Measurements from ENCODE around the gene DDX17. TPM values are rescaled to one million over a fixed set of nuclear protein-coding genes. Genes with fewer than 3 reads are reported as not detected.

Gene DDX17
- total RNA-seq, 2 donors from 2014 or later = 403 to 467 TPM

GRCh38 chr22:38497869-38498268, 8.2 kb downstream of the DDX17 start:
- no peak for ATAC-seq
- Histone ChIP-seq H3K36me3 (replicated peaks in 1 of 2; ENCODE audit: insufficient read depth in 1 of 2, low read depth in 2 of 2) (peaks cover 40 to 56% of the 10 kb centered on the region in 2 donors), H3K4me3 (no peak overlapping the region), H3K4me1 (peaks cover 32% of the 10 kb centered on the region), H3K9me3 (no peaks in the 10 kb centered on the region), H3K27me3 (no peaks in the 10 kb centered on the region), H3K27ac (no peak overlapping the region)
- no peak for TF ChIP-seq POLR2A (IDR thresholded peaks at IDR 0.05)
- TF ChIP-seq CTCF (IDR thresholded peaks at IDR 0.05) = no peak
- 89 to 90% methylated on average over 3 of the region's 3 CpGs for WGBS, 2 donors
- DNase-seq = no peak
- intact Hi-C loops (cut with DNase I) = no loop called here

GRCh38 chr22:38494939-38495338, 11.2 kb downstream of the DDX17 start:
- H3K9me3 ChIP-seq = no peaks in the 10 kb centered on the region
- DNase-seq (no peak), ATAC-seq (no peak)
- no peak overlapping the region for H3K4me3 ChIP-seq
- TF ChIP-seq CTCF (IDR thresholded peaks at IDR 0.05) = no peak
- no peak for TF ChIP-seq POLR2A (IDR thresholded peaks at IDR 0.05)
- H3K27me3 ChIP-seq = no peaks in the 10 kb centered on the region
- no peak overlapping the region for H3K27ac ChIP-seq
- WGBS, 2 donors = 82 to 91% methylated on average over 12 of the region's 12 CpGs
- intact Hi-C loops (cut with DNase I) = no loop called here
- H3K4me1 ChIP-seq = peaks cover 24% of the 10 kb centered on the region
- peaks cover 40 to 70% of the 10 kb centered on the region in 2 donors for H3K36me3 ChIP-seq (replicated peaks in 1 of 2; ENCODE audit: insufficient read depth in 1 of 2, low read depth in 2 of 2)

GRCh38 chr22:38494498-38494897, 11.6 kb downstream of the DDX17 start:
- ATAC-seq (no peak), DNase-seq (no peak)
- H3K36me3 ChIP-seq (replicated peaks in 1 of 2; ENCODE audit: insufficient read depth in 1 of 2, low read depth in 2 of 2) = peaks cover 40 to 72% of the 10 kb centered on the region in 2 donors
- TF ChIP-seq CTCF (IDR thresholded peaks at IDR 0.05) = no peak
- no peak for TF ChIP-seq POLR2A (IDR thresholded peaks at IDR 0.05)
- no peak overlapping the region for H3K4me3 ChIP-seq
- no peaks in the 10 kb centered on the region for H3K9me3 ChIP-seq
- H3K27ac ChIP-seq = no peak overlapping the region
- intact Hi-C loops (cut with DNase I) = no loop called here
- 31 to 58% methylated on average over 2 of the region's 2 CpGs for WGBS, 2 donors
- no peaks in the 10 kb centered on the region for H3K27me3 ChIP-seq
- peaks cover 20% of the 10 kb centered on the region for H3K4me1 ChIP-seq

- Histone ChIP-seq H3K27me3 (no peaks in the 10 kb centered on the region), H3K4me1 (peaks cover 18% of the 10 kb centered on the region), H3K9me3 (no peaks in the 10 kb centered on the region), H3K36me3 (replicated peaks in 1 of 2; ENCODE audit: insufficient read depth in 1 of 2, low read depth in 2 of 2) (peaks cover 34 to 68% of the 10 kb centered on the region in 2 donors), H3K4me3 (no peak overlapping the region), H3K27ac (peak overlapping the region in 3 of 4 donors; percentile 24 to 71 (median 36))
- no peak for TF ChIP-seq POLR2A (IDR thresholded peaks at IDR 0.05)
- TF ChIP-seq CTCF (IDR thresholded peaks at IDR 0.05) = no peak
- DNase-seq = no peak
- 49 to 55% methylated on average over 5 of the region's 5 CpGs for WGBS, 2 donors
- no peak for ATAC-seq
- intact Hi-C loops (cut with DNase I) = no loop called here
These were observed 14.3 kb downstream of the DDX17 start for GRCh38 chr22:38491707-38492348.

DNA sequence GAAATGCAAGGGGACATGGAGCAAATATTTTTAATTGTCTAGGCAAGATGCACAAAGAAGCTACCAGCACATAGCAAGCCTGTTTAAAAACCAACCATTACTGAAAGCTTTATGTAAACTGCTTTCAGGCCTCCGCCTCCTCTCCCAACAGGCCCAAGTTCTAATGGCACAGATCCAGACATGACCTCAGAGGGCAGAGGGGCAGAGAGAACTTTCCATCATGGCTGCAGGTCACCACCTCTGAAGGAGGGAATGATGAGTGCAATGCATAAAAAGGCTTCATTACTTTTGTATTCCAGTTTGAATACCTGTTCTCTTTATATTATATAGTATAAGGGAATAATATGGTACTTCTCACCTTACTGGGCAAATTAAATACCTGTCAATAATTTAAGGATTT, 15.2 kb downstream of the DDX17 start:
- 14 to 40% methylated on average over 1 of the region's 1 CpG for WGBS, 2 donors
- H3K36me3 ChIP-seq (replicated peaks in 1 of 2; ENCODE audit: insufficient read depth in 1 of 2, low read depth in 2 of 2) = peaks cover 36 to 69% of the 10 kb centered on the region in 2 donors
- H3K27me3 ChIP-seq = no peaks in the 10 kb centered on the region
- peak overlapping the region; percentile 8 to 71 (median 56) for H3K27ac ChIP-seq
- peaks cover 13% of the 10 kb centered on the region for H3K4me1 ChIP-seq
- no peak overlapping the region for H3K4me3 ChIP-seq
- intact Hi-C loops (cut with DNase I) = no loop called here
- peak; percentile 81 to 87 (median 84) for DNase-seq
- ATAC-seq = peak; percentile 94
- H3K9me3 ChIP-seq = no peaks in the 10 kb centered on the region
- TF ChIP-seq POLR2A (IDR thresholded peaks at IDR 0.05) (no peak), CTCF (IDR thresholded peaks at IDR 0.05) (no peak)
